ENCODE data around the gene ERG28.
A peak's percentile ranks its signal among the peaks of the same experiment; 100 is the strongest.

The ERG28 gene

DNA sequence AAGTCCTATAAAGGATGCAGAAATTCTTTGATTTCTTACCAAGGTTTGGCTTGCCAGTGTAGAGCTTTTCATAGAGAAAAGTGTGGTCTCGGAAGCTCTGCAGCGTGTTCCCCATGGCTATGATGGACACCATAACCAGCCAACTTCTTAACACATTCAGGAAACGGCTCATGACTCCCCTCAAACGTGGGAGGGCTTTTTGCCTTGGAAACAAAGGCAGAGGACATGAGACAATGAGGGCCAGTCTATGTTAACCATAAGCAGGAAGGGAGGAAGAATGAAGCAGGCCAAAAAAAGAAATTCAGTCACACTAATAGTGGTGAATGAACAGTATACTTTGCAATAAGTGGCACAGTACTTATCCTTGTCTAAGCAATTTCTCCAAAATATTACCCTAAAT lies 3.3 kb downstream of the ERG28 start:
- no peak for DNase-seq

DNA sequence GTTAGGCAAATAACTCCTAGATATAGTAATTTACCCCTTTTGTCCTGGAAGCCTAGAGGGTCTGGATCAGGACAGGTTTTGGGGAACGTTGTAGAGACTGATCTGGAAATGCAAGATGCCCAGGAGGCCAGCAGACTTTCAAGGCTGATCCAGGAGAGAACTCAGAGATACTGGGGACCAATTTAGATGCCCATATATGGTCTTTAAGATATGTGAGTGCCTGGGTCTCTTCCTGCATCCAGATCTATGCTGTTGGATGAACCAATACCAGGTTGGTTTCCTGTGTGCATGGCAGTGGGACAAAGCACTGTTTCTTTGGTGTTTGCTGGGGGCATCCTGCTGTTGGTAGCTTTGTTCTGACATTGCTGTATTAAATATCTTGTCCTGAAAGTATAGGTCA lies 5.4 kb downstream of the ERG28 start:
- no peak for DNase-seq

DNA sequence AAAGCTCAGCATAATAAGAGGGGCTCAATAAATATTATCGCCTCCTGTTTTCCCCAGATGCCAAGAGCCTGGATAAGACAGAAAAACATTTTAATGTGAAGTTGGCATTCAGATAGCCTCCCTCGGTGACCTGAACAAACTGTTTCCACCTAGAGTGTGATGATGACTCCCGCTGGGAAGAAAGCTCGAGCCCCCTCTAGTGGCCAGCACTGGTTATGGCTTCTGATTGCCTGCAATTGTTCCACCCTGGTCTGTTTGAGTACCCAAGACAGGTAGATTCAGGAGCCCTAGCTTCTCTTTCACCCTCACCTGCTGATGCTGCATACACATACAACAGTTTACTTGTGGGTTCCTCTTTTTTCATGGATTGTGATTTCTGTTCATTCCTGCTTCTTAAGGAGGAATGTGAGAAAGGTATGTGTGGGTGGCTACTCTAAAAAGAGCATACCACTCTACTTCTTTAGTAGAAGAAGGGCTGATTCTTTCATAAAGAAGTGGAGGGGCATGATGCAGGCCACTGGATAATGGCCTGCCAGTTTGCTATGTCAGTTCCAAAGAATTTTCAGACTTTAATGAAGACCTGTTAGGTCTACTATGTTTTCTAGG lies 6.4 kb downstream of the ERG28 start:
- peak; percentile 86 for DNase-seq

DNA sequence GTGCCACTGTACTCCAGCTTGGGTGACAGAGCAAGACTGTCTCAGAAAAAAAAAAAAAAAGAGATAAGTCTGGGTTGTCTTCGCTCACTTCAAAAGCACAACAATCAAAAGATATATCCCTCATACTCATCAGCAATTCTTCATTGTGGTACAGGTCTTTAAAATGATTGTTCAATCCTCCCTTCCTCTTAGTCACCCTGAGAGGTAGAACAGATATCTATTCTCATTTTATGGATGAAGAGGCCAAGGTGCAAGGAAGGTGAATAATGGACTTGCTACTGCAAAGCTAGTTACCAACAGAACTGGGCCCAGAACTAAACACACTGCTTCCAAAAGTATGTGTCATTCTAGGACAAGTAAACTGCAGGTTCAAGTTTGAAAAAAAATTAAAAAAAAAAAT lies 7.1 kb downstream of the ERG28 start:
- no peak for DNase-seq

DNA sequence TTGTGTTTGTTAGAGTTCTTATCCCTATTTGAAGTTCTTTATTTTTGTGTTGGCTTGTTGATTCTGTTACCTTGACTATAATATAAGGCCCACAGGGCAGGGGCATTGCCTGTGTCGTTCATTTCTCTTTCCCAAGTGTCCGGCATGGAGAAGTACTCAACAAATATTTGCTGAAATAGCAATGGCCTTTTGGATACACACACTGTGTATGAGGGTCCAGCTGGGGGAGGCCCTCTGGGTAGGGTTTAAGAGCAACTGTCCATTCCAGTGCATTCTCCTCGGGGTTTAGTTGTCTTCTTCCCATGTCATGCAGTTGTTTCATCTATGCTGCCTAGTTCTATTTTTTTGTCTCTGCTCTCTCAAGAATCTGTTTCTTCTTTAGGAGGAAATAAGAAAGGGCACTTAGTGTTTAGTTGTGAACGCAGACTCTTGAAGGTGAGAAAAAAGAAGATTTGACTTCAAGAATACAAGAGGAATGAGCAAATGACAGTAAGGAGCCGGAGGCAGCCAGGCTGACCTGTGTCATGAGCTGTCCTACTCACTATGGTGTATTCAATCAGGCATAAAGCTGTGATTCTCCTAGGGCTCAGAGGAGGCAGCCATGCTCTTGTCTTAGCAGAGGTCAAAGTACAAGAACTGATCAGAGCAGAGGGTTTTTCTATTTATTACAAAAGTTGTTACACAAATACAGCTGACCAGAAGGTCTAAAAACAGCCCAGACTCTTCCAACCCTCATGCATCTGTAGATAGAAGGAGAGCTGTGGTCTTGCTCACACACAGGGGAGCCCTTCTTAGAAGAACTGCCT lies 10.2 kb downstream of the ERG28 start:
- DNase-seq = no peak

DNA sequence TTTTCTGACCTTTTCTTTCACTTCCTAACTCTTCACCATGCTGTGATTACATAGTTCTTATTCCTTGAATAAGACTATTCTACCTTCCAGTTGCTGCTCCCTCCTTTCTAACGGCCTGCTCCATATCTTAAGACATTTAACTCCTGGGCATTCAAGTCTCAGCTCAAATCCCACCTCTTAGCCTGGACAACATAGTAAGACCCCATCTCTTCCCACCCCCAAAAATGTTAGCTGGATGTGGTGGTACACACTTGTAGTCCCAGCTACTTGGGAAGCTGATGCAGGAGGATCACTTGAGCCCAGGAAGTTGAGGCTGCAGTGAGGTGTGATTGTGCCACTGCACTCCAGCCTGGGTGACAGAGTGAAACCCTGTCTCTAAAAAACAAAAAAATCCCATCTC lies 10.9 kb downstream of the ERG28 start:
- DNase-seq = no peak

DNA sequence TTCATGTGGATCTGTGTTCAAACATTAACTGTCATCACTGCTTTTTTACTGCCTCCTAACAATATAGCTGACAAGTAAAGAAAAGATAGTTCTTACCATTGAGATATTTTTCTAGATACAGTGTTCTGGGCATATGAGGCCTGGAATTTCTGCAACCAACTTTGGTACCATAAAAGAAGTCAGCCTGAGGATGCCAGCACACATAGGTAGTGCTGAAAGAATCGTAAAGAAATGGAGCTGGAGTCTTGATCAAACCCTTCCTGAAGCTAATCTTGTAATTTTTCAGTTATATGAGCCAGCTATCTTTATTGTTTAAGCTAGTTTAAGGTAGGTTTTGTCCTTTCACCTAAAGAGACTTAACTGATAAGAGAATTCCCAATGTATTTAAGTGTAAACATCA lies 11.3 kb downstream of the ERG28 start:
- no peak for DNase-seq

DNA sequence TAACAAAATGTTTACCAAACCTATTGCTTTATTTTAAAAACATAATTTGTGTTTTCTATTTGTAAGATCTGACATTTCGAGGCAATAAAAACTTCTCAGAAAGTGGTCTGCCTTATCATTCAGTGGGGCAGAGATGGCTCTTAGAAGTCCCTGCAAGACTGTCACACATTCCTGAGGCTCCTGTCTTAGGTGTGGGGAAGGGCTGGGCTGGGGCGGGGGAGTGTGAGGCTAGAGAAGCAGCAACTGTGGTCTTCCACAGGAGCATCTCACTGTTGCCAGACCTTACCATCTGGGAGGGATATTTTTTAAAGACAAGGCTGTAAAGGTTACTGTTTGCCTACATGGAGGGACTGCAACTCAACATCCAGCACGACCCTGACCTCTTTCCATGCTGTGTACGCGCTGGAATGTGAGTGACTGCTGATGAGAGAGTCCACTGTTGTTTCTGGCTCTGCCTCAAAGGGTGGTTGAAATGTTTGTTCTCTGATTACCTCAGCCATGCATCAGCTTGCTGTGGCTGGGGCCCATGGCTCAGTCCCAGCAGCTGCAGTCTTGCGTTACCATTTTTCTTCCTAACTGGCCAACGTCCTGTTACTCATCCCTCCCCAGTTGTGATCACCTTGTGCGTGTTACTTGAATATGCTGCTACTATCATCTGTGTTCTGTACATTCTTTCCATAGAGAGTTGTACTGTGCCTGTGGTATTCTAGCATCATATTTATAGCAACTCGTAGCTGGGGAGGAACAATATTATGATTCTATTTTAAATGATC lies 12.4 kb downstream of the ERG28 start:
- DNase-seq = no peak

DNA sequence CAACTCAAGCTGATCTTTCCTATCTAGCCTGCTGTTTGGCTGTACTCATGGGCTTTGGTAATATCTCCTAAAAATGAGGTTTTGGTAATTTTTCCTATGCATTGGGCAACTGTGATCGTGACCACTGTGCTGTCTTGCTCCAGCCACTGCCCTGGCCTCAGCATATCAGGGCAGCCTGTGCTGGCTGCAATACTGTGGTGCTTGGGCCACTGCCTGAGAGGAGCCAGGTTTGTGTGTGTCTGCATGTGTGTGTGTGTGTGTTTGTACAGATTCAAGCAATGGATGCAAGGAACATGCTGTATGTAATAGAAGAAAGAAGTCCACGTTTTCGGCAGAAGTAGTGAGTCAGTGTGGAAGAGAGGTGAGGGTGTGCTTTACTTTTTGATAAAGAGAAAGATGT lies 13.0 kb downstream of the ERG28 start:
- DNase-seq = no peak

DNA sequence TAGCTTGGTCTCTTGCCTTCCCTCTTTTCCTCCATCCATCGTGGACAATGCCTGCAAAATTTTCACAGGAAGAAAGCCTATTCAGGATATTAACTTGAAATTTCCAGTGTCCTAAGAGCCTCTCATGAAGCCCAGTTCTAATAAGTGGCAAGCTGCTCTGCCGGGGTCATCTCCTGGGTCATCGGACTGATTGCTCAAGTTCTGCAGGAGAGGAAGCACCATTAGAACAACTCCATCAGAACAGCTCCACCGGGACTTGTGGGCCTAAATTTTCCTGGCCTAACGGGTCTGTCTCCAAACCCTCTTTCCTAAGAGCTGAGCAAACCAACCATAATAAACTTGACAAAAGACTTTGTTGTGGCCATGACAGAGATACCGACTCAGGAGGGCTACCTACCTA lies 13.9 kb downstream of the ERG28 start:
- no peak for DNase-seq

DNA sequence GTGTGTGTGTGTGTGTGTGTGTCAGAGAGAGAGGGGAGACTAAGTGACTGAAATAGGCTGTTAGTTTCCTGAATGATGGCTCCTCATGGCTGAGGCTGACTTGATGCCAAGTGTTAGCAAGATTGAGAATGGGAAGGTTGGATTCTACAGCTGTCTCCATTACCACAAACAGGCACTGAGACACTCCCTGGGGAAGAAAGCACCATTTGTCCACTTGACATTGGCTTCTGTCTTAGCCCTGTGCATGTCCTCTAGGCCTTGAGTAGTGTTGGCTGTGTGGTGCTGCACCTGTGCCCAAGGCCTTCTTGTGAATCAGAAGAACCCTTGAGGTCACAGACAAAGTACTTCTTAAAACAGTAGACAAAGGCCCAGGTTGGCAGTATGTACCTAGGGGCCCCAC lies 15.6 kb downstream of the ERG28 start:
- no peak for DNase-seq

DNA sequence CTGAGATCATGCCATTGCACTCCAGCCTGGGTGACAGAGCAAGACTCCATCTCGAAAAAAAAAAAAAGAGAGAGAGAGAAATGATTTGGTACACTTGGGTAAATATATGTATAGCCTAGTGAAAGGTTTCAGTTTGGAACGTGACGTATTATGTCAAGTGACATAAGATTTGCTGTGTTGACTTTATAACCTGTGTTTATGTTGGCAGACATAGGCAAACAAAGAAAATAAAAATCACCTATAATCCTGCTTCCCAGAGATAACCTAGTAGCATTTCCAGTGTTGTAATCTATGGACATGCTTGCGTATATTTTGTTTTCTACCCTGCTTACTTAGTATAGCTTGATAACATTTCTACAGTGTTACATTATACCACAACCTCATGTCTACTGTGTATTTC lies 16.7 kb downstream of the ERG28 start:
- DNase-seq = no peak

DNA sequence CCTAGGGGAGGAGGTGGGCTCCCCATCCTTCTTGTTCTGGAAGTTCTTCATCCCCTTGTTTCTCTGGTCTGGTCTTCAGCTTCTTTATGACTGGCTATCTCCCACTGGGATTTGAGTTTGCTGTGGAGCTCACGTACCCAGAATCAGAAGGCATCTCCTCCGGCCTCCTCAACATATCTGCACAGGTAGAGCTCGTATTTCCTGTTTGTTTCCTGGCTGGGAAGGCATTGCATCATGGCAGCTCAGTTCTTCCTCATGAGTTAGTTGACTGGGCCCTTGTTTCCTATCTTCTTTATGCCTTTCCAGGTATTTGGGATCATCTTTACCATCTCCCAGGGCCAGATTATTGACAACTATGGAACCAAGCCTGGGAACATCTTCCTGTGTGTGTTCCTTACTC lies 19.8 kb downstream of the ERG28 start:
- DNase-seq = no peak

DNA sequence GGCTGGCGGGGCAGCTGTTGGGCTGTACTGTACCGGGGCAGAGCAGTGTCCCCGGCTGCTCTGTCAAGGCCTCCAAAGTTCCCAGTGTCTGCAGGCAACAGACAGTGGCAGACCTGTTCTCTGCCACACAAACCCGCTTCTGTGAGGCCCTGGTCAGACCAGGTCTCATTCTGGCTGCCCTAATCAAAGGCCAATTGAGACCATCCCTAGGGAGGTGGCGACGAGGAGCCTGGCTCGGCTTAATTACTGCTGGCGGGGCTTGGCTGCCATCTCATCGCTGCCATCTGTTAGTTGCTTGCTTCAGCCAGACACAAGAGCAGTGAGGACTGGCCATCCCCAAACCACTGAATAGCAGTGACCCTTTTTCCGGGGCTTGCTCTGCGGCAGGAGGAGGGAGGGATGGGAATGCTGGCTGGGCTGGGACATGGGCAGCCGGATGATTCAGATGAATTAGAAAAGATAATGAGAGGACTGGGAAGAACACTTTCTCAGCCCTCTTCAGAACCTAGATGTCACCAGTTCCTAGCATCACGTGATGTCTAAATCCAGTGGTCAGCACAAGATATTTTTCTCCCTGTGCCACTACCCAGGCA lies 24.5 kb downstream of the ERG28 start:
- DNase-seq = no peak

DNA sequence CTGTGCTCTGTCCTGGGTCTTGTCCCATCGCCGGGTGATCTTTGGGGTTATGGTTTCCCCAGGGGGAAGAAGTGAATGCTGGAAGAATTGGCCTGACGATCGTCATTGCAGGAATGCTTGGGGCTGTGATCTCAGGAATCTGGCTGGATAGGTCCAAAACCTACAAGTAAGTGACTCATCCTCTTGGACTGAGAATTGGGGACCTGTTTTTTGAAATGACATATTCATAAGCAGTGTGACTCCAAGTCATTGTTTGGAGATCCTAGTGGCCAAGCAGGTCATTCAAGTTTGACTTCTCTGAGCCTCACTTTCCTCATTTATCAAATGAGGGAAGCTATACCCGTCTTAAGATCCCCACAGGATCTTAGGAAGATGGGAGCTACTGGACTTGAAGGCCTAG lies 25.8 kb downstream of the ERG28 start:
- DNase-seq = no peak

DNA sequence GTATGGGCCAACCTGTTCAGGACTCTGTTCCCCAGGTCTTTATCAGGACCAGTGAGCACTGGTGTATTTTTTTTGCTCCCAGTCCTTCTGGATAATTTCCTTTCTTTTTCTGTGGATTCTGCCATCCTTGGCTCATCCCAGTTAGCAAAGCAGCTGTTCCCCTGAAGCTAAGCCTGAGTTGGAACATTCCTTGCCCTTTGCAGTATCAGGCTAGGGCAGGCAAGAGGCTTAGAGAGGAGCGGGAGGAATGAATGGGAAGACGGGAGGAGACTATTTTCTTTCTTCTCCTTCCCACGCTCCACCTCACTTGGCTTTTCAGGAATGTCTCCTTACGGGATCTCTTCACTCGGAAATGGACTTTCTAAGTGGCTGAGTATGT lies 29.2 kb downstream of the ERG28 start:
- no peak for DNase-seq

DNA sequence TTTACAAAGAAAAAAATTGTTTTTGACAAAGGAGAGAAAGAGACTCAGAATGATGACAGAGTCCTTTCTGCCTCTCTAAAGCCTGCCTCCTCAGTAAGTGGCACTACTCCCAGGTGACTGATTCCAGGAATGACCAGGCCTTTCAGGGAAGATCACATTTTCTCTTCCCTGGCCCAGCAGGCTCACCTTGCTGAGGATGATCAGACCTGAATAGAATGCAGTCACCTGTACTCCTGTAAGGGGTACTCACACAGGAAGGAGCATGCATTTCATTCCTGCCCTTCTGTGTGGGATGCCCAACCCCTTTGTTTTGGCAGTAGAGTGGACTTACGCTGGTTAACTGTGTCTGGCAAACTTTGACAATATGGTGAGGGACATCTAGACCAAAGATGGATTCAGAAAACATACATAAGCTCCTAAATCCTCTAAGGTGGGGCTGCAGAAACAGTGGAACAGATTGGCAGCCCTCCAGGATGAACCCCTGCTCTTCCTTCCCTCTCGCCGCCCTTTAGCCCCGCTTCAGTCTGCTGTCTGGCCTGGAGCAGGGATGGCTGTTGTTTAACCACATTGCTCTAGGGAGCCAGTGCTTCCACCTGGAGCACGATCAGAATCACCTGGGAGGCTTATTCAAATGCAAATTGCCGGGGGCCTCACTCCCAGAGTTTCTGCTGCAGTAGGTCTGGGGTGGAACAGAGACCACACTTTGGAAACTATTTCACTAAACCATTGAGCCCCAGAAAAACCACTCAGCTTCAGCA lies 29.8 kb downstream of the ERG28 start:
- no peak for DNase-seq

DNA sequence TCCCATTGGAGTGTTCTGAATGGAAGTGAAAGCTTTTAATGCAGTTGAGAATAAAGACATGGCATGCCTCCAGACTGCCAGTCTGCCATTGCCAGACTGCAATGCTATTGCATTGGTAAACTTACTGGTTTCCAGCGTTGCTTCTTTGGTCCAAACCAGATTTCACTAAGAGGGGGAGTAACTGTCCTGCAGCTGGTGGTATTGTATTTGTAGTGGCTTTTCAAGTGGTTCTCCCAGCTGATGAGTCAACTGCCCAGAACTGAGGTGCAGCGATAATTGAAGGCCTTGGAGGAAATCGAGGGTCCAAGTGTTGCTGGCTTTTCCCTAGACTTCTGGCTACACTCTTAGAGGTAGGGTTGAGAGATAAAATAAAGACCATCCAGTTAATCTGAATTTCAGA lies 31.9 kb downstream of the ERG28 start:
- no peak for DNase-seq

DNA sequence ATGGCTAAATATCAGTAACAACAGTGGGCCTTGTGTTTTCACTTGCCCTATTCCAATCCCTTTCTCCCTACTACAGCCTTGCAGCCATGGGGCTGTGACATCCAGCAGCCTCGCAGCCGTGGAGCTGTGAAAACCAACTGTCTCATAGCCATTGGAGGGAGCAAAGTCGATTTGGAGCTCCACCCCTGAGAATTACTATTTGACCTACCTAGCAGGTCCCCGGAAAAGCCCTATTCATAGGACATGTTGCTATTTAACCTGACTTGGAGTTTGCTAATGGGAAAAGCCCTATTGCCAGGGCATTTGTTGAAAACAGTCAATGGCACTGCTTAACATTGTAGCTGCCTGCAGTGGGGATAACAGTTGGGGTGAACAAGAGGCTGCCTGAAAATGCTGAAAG lies 33.3 kb downstream of the ERG28 start:
- no peak for DNase-seq

DNA sequence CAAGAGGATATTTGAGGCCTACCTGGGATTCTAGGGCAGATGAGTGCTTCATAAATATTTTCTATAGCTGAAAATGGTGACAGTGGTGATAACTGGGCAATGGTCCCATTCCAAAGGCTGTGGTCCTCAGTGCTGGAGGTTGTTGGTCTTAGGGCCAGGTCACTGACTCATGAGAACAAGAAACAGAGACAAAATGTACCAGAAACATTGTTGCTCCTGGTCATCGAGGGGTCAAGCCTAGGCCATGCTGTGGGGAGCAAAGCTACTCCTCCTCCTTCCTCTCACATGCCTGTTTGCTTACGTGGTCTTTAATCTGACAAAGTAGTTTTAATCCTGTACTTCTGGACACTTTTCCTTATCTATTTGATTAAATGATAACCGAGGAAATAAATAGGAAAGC lies 33.8 kb downstream of the ERG28 start:
- DNase-seq = no peak

DNA sequence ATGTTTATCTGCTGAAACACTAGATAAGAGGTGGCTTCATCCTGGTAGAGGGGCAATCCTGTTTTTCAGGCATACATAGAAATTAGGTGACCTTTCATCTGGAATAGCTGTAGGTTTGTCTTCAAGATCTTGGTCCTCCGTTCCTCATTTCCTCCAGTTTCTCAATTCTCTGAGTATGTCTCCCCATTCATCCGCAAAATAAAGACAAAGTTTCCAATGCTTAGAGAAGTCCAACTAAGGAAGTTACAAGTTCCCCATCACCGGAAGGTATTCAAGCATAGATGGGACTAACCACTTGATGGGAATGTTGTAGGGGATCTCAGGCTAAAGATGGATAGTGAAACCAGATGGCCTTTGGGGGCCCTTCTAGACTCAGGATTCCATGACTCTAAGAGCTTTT lies 34.3 kb downstream of the ERG28 start:
- no peak for DNase-seq

DNA sequence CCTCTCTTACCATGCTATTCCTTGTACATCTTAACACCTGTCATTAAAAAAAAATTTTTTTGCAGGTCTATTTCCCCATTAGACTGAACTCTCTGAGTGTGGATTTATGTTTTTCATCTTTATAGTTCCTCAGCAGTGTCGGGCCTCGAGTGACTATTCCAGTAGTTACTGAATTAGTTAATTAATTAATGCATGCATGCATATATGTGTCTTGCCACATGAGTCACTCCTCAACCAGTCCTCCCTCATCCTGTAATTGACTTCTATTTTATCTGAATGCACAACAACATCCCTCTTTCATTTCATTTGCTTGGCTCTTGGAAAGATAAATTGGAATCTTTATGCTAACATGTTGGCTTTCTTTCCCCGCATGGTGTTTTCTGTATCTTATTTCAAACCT lies 35.6 kb downstream of the ERG28 start:
- no peak for DNase-seq

DNA sequence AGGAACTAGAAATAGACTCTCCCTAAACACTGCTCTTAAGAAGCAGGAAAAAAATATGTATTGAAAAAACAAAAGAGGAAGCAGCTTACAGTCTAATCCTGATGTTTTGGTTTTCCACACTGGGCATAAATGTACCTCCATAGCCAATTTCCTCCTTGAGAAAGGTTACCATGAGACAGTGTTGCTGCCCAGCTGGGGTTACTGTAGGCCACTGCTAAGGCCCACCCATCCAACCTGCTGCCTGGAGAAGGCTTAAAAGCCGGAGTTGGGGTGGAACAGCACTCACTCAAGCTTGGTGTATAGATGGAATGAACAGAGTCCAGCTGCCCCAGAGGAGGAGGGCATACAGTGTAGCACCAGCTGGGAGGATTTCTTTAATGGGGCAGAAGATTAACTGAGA lies 41.1 kb downstream of the ERG28 start:
- DNase-seq = no peak
